ENCODE measurements around the gene FKTN.
"Not testable (repeated sequence)": the region's sequence is repeated elsewhere in the genome, so short reads cannot be mapped to it uniquely, and the experiment has no call there.

Gene FKTN

DNA sequence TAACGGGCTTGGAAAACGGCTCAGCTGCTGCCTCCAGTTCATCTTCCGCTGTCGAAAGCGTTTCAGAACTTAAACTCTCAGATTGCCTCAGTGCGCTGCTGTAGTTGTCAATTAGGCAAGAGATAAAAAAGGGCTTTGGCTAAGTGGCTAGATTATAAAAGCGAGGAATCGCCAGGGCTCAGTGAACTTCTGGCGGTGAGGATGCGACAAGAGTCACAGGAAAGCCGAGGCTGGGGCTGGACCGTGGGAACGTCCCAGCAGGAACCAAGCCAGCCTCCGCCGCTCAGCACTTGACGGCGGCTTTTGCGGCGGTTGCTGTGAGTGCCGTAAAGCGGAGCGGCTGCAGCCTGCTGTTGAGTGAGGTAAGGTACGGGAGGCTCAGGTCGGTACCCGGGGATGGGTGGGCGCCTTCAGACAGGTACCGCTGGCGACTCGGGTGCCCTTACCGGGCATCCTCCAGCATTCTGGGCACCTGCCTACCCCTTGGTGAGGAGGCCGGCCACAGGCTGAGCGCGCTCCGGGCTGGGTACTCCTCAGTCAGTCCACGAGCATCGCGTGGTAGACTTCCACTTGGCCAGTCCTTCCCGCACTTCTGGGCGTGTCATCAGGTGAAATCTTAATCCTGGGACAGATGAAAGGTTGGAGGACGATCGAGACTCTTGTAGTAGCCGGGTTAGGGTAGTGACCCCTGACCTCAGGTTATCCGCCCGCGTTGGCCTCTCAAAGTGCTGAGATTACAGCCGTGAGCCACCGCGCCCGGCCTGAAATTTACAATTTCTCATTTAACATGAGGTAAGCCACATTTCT is at the start of gene FKTN:
TSS of gene FKTN (plus strand) at position 328 of the 807 bp plus-strand sequence. CDS start 16,902 bp downstream, outside the sequence.
- DNase-seq = peak; percentile 82
- in situ Hi-C loops (cut with HindIII; ENCODE audit: low pct_ligation_motif_present, low pct_unique_long_range_greater_than_20kb, low sequenced_read_pairs) = no loop called here

DNA sequence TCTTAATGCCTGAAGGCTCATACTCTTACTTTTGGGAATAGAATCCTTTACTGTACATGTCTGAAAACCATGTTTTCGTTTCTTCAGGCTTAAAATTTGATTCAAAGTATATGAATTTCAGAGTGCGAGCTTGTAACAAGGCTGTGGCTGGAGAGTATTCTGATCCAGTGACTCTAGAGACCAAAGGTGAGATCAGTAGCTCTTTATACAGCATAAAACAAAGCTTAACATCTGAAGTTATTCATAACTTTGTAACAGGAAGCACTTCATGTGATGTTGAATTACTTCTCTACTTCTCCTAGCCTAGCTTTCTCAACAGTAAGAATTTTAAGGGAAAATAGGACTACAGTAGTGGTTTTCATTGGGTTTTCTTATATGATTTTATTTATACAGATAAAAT is 49.4 kb upstream of the FKTN start:
- in situ Hi-C loops (cut with HindIII; ENCODE audit: low pct_ligation_motif_present, low pct_unique_long_range_greater_than_20kb, low sequenced_read_pairs) = no loop called here

DNA sequence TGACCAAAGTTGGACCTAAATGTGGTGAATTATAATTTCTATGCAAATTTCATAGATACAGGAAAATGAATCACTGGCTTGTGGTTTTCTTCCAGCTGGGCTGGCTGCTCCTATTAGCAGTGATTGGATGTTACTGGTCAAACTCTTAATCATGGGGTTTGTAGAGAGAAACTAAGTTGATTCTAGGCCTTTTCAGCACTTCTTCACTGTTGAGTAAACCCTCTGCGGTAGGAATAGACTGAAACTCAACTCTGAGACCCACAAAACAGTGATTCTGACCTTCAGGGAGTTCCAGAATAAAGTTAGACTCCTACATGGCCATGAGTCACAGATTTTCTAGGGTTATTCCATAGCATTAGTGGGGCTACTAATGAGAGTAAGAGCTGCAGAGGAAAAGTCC is 47.9 kb upstream of the FKTN start:
- DNase-seq = no peak
- in situ Hi-C loops (cut with HindIII; ENCODE audit: low pct_ligation_motif_present, low pct_unique_long_range_greater_than_20kb, low sequenced_read_pairs) = no loop called here

More for the DNA sequence above, 49.4 kb upstream of the FKTN start:
- no peak for DNase-seq

DNA sequence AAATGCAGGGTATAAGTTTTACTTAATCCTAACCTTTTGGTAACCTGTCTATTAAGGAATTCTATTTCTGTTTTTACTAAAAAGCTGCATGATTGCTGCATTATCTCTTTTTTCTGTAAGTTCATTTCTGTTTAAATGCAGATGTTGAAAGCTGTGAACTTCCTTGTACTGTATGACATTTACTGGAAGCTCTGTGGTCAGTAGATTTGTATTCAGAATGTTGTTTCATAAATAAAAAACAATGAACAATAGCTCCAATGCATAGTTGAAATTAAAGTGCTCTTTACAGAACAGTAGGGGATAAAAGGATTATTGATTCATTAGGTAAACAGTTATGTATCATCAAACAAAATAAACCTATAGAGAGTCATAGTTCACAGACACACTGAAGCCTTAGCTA is 46.5 kb upstream of the FKTN start:
- in situ Hi-C loops (cut with HindIII; ENCODE audit: low pct_ligation_motif_present, low pct_unique_long_range_greater_than_20kb, low sequenced_read_pairs) = no loop called here
- no peak for DNase-seq

DNA sequence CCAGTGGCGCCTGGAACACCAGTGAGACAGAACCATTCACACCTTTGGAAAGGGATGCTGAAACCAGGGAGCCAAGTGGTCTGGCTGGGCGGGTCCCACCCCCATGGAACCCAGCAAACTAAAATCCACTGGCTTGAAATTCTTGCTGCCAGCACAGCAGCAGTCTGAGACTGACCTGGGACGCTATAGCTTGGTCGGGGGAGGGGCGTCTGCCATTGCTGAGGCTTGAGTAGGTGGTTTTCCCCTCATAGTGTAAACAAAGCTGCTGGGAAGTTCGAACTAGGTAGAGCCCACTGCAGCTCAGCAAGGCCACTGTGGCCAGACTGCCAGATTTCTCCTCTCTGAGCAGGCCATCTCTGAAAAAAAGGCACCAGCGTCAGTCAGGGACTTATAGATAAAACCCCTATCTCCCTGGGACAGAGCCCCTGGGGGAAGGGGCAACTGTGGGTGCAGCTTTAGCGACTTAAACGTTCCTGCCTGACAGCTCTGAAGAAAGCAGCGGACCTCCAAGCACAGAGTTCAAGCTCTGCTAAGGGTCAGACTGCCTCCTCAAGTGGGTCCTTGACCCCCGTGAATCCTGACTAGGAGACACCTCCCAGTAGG is 42.0 kb upstream of the FKTN start:
- in situ Hi-C loops (cut with HindIII; ENCODE audit: low pct_ligation_motif_present, low pct_unique_long_range_greater_than_20kb, low sequenced_read_pairs) = no loop called here
- DNase-seq = no peak

DNA sequence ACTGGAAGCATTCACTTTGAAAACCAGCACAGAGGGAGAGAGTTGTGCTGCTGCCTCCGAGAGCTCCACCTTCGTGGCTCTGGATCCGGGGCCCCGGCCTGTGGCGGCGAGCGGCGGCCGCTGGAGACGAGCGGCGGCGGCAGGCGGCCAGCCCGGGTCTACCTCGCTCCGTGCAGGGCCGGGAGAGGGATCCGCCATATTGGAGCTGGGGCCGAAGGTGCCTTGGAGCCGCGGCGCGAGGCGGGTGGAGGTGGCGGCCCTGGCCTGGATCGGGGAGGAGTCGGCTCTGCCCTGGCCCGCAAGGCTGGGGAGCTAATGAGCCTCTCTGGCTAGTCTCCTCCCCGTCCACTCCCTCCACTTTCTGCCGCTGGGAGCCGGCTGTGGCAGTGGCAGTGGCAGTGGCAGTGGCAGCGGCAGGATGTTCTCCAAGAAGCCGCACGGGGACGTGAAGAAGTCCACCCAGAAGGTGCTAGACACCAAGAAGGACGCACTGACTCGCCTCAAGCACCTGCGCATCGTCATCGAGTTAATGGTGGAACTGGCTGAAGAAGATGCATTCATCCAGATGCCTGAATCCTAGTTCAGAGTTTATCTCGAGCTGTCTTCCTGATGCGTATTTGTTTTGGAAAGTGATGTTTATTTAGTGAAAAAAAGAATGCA is 38.1 kb upstream of the FKTN start:
- in situ Hi-C loops (cut with HindIII; ENCODE audit: low pct_ligation_motif_present, low pct_unique_long_range_greater_than_20kb, low sequenced_read_pairs) = not testable (repeated sequence)
- peak; percentile 7 for DNase-seq

DNA sequence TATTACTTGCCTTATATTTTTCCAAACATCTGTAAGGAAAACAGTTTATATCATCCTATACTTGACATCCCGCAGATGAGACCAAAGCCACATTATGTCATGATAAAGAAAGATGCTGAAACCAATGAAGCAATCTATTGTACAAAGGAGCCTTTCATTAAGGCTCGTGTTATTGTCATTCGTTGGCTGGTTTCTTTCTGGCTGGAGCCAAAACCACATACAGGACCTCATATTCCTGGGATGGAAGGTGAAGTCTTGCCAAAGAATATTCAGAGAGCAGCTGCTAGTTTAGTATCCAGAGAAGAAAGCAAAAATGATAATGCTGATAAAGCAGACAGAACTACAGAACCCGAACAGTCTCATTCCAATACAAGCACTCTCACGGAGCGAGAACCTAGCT is 36.9 kb upstream of the FKTN start:
- DNase-seq; in situ Hi-C loops (cut with HindIII; ENCODE audit: low pct_ligation_motif_present, low pct_unique_long_range_greater_than_20kb, low sequenced_read_pairs): not testable (repeated sequence)

DNA sequence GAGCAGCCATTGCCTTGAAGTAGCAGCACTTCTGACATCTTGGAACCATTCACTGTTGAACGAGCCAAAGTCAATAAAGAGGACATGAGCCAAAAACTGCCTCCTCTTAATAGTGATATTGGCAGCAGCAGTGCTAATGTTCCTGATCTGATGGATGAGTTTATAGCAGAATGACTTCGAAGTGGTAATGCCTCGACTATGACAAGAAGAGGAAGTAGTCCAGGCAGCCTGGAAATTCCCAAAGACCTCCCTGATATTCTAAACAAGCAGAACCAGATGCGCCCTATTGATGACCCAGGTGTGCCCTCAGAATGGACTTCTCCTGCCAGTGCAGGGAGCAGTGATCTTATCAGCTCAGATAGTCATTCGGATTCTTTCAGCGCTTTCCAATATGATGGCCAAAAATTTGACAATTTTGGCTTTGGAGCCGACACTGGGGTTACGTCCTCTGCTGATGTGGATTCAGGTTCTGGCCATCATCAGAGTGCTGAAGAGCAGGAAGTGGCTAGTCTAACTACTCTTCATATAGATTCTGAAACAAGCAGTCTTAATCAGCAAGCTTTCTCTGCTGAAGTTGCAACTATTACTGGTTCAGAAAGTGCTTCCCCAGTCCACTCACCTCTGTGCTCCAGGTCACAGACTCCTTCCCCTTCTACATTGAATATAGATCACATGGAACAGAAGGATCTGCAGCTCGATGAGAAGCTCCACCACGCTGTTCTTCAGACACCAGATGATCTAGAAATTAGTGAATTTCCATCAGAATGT is 35.1 kb upstream of the FKTN start:
- in situ Hi-C loops (cut with HindIII; ENCODE audit: low pct_ligation_motif_present, low pct_unique_long_range_greater_than_20kb, low sequenced_read_pairs); DNase-seq: not testable (repeated sequence)

DNA sequence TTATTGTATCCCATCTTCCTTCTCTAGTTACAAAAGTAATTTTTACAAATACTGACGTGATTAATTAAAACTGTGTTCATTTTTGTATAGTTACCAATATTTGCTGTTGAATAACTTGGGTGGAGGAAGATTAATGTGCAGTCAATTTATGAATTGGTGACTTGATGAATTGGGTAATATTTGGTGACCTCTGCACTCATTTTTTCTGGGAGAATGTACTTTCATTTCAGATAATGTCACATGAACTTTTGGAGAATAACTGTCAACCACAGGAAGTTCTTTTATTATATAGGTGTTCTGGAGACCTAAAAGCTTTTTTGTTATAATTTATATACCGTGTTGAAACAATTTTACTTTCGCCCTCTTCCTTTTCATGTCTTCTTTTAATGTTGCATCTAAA is 26.4 kb upstream of the FKTN start:
- in situ Hi-C loops (cut with HindIII; ENCODE audit: low pct_ligation_motif_present, low pct_unique_long_range_greater_than_20kb, low sequenced_read_pairs) = no loop called here

DNA sequence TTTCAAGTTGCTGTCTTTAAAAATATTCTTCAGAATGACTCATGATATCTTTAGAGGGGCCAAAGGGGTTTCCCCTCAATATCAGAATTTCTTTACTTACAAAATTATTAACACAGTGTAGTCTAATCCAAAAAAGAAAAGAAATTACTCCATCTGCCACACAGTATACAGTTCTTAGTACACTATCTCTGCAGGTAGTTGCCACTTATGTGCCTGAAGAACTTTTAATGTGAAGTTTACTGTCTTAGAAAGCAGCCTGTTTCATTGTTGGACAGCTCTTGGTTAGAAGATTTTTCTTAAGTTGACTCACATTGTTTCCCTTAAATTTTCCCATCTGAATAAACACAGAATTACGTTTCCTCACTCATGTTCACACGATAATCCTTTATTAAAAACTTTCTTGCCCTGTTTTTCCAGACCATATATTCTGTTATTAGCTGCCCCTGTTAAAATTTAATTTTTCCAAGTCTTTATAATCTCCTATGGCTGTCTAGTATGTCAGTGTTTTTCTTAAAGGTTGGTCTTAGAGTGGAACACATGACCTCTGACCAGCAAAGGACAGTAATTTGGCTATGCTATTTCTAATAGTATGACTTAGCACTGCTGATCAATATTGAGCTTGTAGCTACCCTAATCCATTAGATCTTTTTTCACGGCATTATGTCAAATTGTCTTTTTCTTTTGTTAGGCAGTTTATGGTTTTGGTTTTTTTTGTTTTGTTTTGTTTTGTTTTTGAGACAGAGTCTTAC is 21.8 kb upstream of the FKTN start:
- DNase-seq = no peak
- in situ Hi-C loops (cut with HindIII; ENCODE audit: low pct_ligation_motif_present, low pct_unique_long_range_greater_than_20kb, low sequenced_read_pairs) = no loop called here

More for the DNA sequence above, 26.4 kb upstream of the FKTN start:
- no peak for DNase-seq

DNA sequence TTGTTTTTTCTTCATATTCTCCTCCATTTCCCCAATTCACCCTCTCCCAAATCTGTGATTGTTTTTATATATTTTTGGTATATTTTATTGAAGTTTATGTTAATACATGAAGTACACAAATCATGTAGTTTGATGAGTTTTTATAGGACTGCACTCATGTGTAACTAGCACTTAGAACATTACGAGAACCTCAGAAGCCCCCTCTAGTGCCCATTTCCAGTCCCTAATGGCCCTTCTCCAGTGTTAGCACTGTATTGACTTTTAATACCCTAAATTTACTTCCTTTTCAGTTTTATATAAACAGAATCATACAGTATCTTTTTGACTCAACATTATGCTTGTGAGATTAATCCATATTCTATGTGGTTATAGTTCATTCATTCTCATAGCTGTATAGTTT is 18.5 kb upstream of the FKTN start:
- in situ Hi-C loops (cut with HindIII; ENCODE audit: low pct_ligation_motif_present, low pct_unique_long_range_greater_than_20kb, low sequenced_read_pairs) = no loop called here
- DNase-seq = no peak

DNA sequence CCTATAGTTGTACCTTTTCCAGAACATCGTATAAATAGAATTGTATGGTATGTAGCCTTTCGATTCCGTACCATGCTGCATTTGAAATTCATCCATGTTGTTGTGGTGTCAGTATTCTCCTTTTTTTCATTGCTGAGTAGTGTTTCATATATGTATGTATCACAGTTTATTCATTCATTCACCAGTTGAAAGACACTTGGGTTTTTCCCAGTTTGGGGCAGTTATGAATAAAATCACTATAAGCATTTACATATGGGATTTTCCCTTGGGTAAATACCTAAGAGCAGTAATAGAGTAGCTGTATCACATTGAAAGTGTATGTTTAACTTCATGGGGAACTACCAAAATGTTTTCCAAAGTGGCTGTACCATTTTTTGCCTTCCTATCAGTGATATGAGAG is 16.1 kb upstream of the FKTN start:
- in situ Hi-C loops (cut with HindIII; ENCODE audit: low pct_ligation_motif_present, low pct_unique_long_range_greater_than_20kb, low sequenced_read_pairs) = no loop called here
- DNase-seq = no peak

DNA sequence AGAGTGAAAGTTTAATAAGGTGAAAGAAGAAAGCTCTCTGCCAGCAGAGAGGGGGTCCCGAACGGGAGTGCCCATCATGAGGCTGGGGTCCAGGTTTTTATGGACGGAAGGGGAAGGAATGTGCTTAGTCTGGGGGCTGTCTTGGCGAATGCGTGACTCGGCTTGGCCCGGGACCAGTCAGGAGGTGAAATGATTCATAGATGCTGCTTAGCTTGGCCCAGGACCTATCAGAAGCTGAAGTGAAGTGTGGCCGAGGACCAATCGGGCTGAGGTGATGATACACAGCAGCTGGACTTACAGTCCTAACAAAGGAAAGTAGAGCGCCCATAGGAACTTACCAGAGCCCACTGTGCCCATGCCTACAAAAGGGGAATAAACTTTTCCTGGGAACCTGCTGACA is 3.9 kb upstream of the FKTN start:
- no peak for DNase-seq
- in situ Hi-C loops (cut with HindIII; ENCODE audit: low pct_ligation_motif_present, low pct_unique_long_range_greater_than_20kb, low sequenced_read_pairs) = no loop called here

DNA sequence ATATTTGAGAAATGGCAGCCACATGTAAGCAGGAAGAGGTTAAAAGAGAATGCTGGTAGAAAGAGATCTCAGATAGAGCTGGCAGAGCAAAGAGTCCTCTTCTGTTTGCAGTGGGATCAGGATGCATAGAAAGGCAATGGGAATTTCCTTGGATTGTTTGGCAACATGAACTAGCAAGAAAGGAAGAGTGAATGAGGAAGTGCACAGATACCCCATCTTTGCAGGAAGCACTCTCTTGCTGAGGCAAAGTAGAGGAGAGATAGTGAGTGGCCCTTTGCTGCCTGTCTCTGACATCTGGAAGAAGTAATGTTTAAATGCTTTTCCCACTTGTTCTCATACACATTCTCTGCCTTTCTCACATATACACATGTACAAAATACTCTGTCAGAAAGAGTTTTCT is 14.5 kb downstream of the FKTN start:
- no peak for DNase-seq
- in situ Hi-C loops (cut with HindIII; ENCODE audit: low pct_ligation_motif_present, low pct_unique_long_range_greater_than_20kb, low sequenced_read_pairs) = no loop called here

DNA sequence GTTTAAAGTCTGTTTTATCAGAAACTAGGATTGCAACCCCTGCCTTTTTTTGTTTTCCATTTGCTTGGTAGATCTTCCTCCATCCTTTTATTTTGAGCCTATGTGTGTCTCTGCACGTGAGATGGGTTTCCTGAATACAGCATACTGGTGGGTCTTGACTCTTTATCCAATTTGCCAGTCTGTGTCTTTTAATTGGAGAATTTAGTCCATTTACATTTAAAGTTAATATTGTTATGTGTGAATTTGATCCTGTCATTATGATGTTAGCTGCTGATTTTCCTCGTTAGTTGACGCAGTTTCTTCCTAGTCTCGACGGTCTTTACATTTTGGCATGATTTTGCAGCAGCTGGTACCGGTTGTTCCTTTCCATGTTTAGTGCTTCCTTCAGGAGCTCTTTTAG is 22.0 kb downstream of the FKTN start:
- not testable (repeated sequence) for DNase-seq

DNA sequence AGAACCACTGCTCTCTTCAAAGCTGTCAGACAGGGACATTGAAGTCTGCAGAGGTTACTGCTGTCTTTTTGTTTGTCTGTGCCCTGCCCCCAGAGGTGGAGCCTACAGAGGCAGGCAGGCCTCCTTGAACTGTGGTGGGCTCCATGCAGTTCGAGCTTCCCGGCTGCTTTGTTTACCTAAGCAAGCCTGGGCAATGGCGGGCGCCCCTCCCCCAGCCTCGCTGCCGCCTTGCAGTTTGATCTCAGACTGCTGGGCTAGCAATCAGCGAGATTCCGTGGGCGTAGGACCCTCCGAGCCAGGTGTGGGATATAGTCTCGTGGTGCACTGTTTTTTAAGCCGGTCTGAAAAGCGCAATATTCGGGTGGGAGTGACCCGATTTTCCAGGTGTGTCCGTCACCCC is 23.6 kb downstream of the FKTN start:
- in situ Hi-C loops (cut with HindIII; ENCODE audit: low pct_ligation_motif_present, low pct_unique_long_range_greater_than_20kb, low sequenced_read_pairs); DNase-seq: not testable (repeated sequence)

More for the DNA sequence above, 22.0 kb downstream of the FKTN start:
- in situ Hi-C loops (cut with HindIII; ENCODE audit: low pct_ligation_motif_present, low pct_unique_long_range_greater_than_20kb, low sequenced_read_pairs) = not testable (repeated sequence)

DNA sequence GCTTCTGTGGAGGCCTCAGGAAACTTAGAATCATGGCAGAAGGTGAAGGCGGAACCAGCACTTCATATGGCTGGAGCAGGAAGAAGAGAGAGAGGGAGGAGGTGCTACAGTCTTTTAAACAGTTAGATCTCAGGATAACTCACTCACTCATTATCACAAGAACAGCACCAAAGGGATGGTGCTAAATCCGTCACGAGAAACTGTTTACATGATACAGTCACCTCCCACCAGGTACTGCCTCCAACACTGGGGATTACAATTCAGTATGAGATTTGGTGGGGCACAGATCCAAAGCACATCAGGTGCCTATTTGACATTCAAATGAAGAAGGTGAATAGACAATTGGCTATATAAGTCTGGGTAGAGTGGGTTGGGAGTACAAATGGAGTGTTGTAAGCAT is 35.2 kb downstream of the FKTN start:
- in situ Hi-C loops (cut with HindIII; ENCODE audit: low pct_ligation_motif_present, low pct_unique_long_range_greater_than_20kb, low sequenced_read_pairs) = no loop called here
- DNase-seq = no peak

Measured in ACHN (cell line).